NCI-H2171 treated with DMSO at 0.1 percent for 48 hours (cell line): ENCODE data around the gene EIF6.
A peak's percentile ranks its signal among the peaks of the same experiment; 100 is the strongest.
"Not testable (repeated sequence)": the region's sequence is repeated elsewhere in the genome, so short reads cannot be mapped to it uniquely, and the experiment has no call there.

Source experiments
- DNase-seq: peaks from one replicate; lab custom pipeline; 2025; lab: John Stamatoyannopoulos, UW

The EIF6 gene

GRCh38 chr20:35284267-35284991, at the start of gene EIF6:
Gene EIF6 (minus strand): TSS chr20:35284772. CDS start chr20:35284487, 285 bp downstream.
- DNase-seq, result peak; percentile 91

- no peak for DNase-seq
Observed at GRCh38 chr20:35333606-35334005, 49.0 kb upstream of the EIF6 start.

GRCh38 chr20:35332540-35333200, 48.1 kb upstream of the EIF6 start:
- no peak for DNase-seq

- DNase-seq, result peak; percentile 27
Observed at GRCh38 chr20:35329435-35330139, 45.0 kb upstream of the EIF6 start.

- no peak for DNase-seq
Observed at GRCh38 chr20:35328689-35329088, 44.1 kb upstream of the EIF6 start.

- no peak for DNase-seq
Observed at GRCh38 chr20:35328095-35328685, 43.6 kb upstream of the EIF6 start.

DNA sequence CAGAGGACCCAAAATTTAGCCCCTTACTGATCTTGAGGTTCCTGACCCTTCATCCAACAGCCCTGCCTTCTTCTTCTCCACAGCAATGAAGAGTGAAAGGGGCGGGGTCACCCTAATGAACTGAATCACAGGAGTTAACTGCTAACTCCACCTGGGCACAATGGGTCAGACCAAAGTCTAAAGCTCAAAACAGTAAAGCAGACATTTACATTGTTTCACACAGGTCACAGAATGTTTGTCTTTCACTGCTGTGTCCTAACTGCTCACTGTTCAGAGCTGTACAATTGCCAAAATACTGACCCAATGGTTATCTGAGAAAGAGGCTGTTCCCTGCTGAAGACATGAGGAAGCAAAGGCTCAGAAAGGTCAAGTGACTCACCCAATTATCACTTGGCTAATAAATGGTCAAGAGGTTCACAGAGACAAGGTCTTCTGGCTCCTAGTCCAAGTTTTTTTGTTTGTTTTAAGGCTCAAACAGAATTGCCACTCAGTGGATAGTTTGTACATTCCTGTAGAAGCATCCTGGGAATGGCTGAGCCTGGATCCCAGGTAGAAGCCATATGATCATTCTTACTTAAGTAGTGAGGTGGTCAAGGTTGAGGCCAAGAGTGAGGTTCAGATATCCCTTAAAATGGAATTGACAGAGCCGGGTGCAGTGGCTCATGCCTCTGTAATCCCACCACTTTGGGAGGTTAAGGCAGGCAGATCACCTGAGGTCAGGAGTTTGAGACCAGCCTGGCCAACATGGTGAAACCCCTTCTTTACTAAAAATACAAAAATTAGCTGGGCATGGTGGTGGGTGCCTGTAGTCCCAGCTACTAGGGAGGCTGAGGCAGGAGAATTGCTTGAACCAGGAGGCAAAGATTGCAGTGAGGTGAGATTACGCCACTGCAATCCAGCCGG, 42.8 kb upstream of the EIF6 start:
- DNase-seq, result no peak

DNA sequence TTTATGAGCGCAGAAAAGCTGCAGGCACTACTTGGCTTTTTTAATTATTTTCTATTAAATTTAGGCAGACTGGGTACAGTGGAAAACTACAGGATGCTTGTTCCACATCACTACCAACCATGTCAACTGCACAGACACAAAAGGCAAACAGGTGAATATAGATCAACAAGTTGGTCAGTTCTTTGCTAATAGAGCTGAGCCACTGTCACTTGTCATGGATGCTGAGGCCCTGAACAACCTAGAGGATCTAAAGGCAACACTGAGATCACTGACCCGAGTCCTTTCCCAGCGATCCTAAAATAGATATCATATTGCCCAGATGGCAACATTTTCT, 42.1 kb upstream of the EIF6 start:
- no peak for DNase-seq

GRCh38 chr20:35326021-35326739, 41.6 kb upstream of the EIF6 start:
- no peak for DNase-seq

DNA sequence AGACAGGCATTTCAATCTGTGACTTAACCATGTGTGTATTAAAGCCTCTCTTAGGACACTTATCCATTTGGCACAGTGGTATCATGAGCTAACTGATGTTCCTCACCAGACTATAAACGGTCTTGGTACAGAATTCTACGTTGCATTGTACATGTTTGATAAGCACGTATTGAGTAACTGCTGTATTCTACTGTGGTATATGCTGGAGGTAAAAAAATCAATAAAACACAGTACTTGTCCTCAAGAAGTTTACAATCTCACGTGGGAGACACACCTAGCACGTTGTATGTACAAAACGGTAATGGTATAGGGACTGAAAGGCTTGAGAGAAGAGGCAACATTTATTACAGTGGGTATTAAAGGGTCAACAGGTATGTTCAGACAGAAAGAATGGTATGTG, 40.8 kb upstream of the EIF6 start:
- no peak for DNase-seq

DNA sequence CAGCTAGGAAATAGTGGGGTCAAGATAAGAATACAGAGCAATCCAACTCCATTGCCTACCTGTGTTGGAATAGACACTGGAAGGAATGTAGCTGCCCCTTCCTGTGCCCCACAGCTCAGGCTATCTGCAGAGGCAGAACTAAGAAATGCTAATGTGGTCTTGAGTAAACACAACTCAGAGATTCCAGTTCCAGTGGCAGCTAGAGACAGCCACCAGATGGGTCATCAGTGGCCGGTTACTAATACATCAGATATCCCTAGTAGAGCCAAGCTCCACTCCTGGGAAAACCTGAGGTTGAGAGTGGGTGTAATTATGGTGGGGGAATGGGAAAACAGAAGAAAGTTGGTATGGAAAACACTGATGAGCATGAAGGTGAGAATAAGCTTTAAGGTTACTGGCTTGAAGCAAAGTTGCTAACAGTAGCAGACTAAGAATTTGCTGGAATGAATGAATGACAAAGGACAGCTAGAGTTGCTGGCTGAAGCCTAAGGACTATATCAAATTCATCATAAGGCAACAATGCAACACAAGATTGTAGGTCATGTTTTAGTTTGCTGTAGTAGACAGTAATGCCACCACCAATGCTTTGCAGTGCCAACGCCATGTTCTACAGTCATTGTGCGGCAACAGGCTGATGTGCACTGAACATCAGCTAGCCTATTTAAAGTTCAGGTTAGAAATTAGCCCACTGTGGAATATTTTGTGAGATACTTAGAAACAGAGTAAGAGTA, 36.0 kb upstream of the EIF6 start:
- no peak for DNase-seq

DNA sequence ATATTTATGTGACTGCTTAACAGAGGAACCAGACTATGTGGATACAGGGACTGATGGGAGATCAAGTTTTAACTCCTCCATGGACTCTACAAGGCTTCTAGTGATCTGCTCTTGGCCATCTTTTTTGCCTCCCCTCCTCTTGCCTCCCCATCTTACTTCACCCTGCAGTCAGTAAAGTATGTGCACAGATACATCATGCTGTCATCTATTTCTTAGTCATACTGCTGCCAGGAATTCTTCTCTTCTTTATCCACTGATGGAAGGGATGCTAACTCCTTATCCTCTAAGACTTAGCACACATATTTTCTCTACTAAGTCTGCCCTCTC, 35.3 kb upstream of the EIF6 start:
- no peak for DNase-seq

DNA sequence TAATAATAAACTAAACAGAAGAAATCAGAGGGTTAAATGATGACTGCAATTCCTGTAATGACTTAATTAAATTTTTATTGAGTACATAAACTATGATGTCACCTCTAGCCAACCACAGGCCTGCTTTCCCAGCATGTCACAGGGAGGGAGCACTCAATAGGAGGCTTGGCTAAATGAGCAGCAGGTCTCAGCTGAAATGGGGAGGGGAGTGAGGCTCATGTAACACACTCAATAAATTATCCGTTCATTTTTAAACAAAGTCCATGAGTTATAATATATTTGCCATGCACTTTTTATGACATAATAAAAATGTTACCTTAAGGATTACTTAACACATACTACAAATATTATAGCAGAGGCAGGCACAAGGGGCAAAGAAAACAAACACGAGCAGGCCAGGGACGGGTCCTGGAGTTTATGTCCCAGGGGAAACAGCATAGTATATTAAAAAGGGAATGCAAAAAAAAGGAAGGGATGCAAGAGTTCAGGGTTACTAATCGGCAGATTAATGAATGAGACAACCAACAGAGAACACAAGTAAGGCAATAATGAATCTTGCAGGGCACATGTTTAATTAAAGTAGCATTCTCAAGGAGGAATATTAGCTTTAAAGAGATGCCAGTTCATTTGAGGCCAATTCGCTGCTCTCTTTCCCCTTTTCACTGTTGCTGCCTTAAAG, 34.8 kb upstream of the EIF6 start:
- peak; percentile 46 for DNase-seq

GRCh38 chr20:35318502-35319157, 34.1 kb upstream of the EIF6 start:
- DNase-seq, result no peak

GRCh38 chr20:35317416-35318210, 33.0 kb upstream of the EIF6 start:
- peak; percentile 60 for DNase-seq

DNA sequence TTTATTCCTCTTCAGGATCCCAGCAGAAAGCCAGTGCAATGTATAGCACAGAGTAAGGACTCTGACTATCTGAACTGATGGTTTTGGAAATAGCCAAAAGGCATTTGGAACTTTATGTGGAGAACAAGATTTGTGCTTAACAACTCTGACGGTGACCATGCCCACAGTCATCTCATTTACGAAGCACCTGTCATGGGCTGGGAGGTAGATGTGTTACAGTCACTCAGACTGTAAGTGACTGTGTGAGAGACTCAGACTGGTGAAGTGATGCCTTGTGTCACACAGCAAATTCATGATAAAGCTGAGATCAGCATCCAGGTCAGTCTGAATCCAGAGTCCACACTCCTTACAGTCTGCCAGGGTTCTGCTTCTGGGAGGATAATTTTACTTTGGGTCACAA, 31.5 kb upstream of the EIF6 start:
- no peak for DNase-seq

DNA sequence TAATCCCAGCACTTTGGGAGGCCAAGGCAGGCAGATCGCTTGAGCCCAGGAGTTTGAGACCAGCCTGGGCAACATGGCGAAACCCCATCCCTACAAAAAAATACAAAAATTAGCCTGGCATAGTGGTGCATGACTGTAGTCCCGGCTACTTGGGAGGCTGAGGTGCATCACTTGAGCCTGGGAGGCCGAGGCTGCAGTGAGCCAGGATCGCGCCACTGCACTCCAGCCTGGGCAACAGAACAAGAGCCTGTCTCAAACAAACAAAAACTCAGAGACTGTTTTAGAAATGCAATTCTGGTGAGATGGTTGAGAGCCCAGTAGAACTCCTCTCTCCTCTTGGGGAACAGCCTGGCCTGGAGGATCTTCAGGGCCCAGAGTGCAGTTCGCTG, 31.1 kb upstream of the EIF6 start:
- not testable (repeated sequence) for DNase-seq

DNA sequence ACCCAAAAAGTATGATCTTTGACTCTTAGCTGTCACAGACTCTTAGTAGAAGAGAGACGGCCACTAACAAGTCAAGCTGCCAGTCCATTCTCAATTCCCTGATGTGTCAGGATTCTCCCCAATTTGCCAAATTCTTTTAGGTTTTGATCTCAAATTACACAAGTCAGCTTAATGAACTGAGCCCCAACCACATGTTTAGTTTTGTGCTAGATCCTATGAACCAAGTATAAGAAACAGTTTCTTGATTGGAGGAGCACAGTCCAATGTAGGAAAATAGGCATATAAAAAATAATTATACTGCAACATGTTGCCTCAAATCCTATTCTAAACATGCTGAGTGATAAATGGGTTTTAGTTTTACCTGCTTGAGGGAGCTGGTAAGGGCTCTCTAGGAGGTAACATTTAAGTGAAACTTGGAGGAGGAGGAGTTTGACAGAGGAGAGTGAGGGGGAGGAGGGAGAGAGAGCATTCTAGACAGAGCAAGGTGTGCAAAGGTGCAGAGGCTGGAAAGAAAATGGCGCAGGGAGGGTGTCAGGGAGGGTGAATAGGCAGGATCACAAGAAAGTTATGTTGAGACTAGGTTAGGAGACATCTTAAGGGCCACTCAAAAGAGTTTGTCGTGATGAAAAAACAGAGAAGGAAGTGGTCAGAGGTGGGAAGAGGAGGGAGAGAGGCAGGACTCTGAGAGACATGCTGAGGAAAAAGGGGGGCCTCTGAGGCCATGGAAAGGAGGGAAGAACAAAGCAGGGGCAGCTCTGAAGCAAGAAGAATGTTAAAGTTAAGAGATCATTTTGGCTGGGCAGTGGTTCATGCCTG, 30.5 kb upstream of the EIF6 start:
- peak; percentile 23 for DNase-seq
